ENCODE data around the gene KDM1A. TPM values are rescaled to one million over a fixed set of nuclear protein-coding genes. Genes with fewer than 3 reads are reported as not detected.

The KDM1A gene
- total RNA-seq, 1 donor from 2014 or later = 89.9 TPM

GRCh38 chr1:23085696-23086095, 66.4 kb downstream of the KDM1A start:
- no peaks in the 10 kb centered on the region for H3K27me3 Mint-ChIP-seq (ENCODE audit: low read depth)
- H3K27ac Mint-ChIP-seq (ENCODE audit: unreplicated experiment) = peak overlapping the region; percentile 43
- peaks cover 38% of the 10 kb centered on the region for H3K36me3 Mint-ChIP-seq (ENCODE audit: low read depth)
- no peak for TF ChIP-seq CTCF (IDR thresholded peaks at IDR 0.05)
- H3K9me3 Mint-ChIP-seq (ENCODE audit: low read depth) = no peaks in the 10 kb centered on the region
- no peak for DNase-seq (ENCODE audit: low spot score)
- H3K4me3 Mint-ChIP-seq (ENCODE audit: unreplicated experiment) = no peak overlapping the region
- H3K4me1 Mint-ChIP-seq (ENCODE audit: low read depth) = no peaks in the 10 kb centered on the region

- H3K27me3 Mint-ChIP-seq (ENCODE audit: low read depth) = no peaks in the 10 kb centered on the region
- DNase-seq (ENCODE audit: low spot score) = no peak
- no peak overlapping the region for H3K4me3 Mint-ChIP-seq (ENCODE audit: unreplicated experiment)
- peaks cover 39% of the 10 kb centered on the region for H3K36me3 Mint-ChIP-seq (ENCODE audit: low read depth)
- TF ChIP-seq CTCF (IDR thresholded peaks at IDR 0.05) = no peak
- no peaks in the 10 kb centered on the region for H3K4me1 Mint-ChIP-seq (ENCODE audit: low read depth)
- no peaks in the 10 kb centered on the region for H3K9me3 Mint-ChIP-seq (ENCODE audit: low read depth)
- no peak overlapping the region for H3K27ac Mint-ChIP-seq (ENCODE audit: unreplicated experiment)
These were observed 68.8 kb downstream of the KDM1A start for GRCh38 chr1:23088027-23088426.

GRCh38 chr1:23090056-23090455, 70.8 kb downstream of the KDM1A start:
- no peaks in the 10 kb centered on the region for H3K9me3 Mint-ChIP-seq (ENCODE audit: low read depth)

GRCh38 chr1:23091545-23091944, 72.3 kb downstream of the KDM1A start:
- Mint-ChIP-seq H3K36me3 (ENCODE audit: low read depth) (peaks cover 37% of the 10 kb centered on the region), H3K4me1 (ENCODE audit: low read depth) (peaks cover 7% of the 10 kb centered on the region), H3K4me3 (ENCODE audit: unreplicated experiment) (no peak overlapping the region), H3K27me3 (ENCODE audit: low read depth) (no peaks in the 10 kb centered on the region), H3K9me3 (ENCODE audit: low read depth) (no peaks in the 10 kb centered on the region), H3K27ac (ENCODE audit: unreplicated experiment) (no peak overlapping the region)
- TF ChIP-seq CTCF (IDR thresholded peaks at IDR 0.05) = no peak
- DNase-seq (ENCODE audit: low spot score) = no peak

More at GRCh38 chr1:23090056-23090455, 70.8 kb downstream of the KDM1A start:
- Mint-ChIP-seq H3K36me3 (ENCODE audit: low read depth) (peaks cover 43% of the 10 kb centered on the region), H3K4me1 (ENCODE audit: low read depth) (no peaks in the 10 kb centered on the region), H3K4me3 (ENCODE audit: unreplicated experiment) (no peak overlapping the region), H3K27ac (ENCODE audit: unreplicated experiment) (no peak overlapping the region), H3K27me3 (ENCODE audit: low read depth) (no peaks in the 10 kb centered on the region)
- no peak for DNase-seq (ENCODE audit: low spot score)
- TF ChIP-seq CTCF (IDR thresholded peaks at IDR 0.05) = no peak

GRCh38 chr1:23092447-23092846, 73.2 kb downstream of the KDM1A start:
- no peak for TF ChIP-seq CTCF (IDR thresholded peaks at IDR 0.05)
- H3K27ac Mint-ChIP-seq (ENCODE audit: unreplicated experiment) = no peak overlapping the region
- no peak for DNase-seq (ENCODE audit: low spot score)
- H3K27me3 Mint-ChIP-seq (ENCODE audit: low read depth) = no peaks in the 10 kb centered on the region
- no peak overlapping the region for H3K4me3 Mint-ChIP-seq (ENCODE audit: unreplicated experiment)
- peaks cover 30% of the 10 kb centered on the region for H3K36me3 Mint-ChIP-seq (ENCODE audit: low read depth)
- H3K9me3 Mint-ChIP-seq (ENCODE audit: low read depth) = no peaks in the 10 kb centered on the region
- H3K4me1 Mint-ChIP-seq (ENCODE audit: low read depth) = peaks cover 7% of the 10 kb centered on the region
